ENCODE measurements around the gene ZCCHC3.

The ZCCHC3 gene

DNA sequence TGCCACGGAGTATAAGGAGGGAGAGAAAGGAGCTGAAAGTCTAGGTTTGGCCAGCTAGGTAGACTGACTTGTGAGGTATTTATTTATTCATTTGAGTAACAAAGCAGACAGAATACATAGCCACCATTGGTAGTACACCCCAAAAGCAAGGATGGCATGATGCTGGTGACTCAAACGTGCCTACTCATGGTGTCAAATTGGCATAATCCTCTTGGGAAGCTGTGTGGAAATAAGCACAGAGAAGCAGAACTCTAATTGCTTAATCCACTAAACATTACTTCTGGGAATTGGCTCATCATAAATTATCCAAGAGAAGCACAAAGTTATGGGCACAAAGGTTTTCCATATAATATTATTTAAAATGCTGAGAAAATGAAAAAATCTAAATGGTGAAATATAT is 37.4 kb upstream of the ZCCHC3 start:
- H3K4me3 ChIP-seq (ENCODE audit: low read length) = no peak overlapping the region
- TF ChIP-seq, protein P1, sequence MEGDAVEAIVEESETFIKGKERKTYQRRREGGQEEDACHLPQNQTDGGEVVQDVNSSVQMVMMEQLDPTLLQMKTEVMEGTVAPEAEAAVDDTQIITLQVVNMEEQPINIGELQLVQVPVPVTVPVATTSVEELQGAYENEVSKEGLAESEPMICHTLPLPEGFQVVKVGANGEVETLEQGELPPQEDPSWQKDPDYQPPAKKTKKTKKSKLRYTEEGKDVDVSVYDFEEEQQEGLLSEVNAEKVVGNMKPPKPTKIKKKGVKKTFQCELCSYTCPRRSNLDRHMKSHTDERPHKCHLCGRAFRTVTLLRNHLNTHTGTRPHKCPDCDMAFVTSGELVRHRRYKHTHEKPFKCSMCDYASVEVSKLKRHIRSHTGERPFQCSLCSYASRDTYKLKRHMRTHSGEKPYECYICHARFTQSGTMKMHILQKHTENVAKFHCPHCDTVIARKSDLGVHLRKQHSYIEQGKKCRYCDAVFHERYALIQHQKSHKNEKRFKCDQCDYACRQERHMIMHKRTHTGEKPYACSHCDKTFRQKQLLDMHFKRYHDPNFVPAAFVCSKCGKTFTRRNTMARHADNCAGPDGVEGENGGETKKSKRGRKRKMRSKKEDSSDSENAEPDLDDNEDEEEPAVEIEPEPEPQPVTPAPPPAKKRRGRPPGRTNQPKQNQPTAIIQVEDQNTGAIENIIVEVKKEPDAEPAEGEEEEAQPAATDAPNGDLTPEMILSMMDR (conservative IDR thresholded peaks at IDR 0.05; ENCODE audit: low read length) = no peak
- no peak for DNase-seq (ENCODE audit: low read depth)

DNA sequence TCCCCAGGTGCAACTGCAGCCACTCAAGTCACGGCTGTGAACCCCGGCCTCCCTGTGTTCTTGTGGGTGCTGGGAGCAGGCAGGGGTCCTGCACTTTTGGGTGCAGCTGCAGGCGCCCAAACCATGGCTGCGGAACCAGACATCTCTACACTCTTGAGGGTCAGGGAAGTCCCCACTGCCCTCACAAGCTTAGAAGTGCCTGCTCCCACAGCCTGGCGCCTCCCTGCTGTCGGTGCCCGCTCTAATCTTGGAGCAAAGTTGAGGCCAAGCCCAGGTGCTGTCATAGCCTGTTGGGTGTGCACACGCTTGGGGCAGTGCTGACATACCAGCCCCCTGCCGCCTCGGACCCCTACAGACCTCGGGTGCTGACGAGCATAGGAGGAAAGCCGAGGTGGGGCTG is 33.7 kb upstream of the ZCCHC3 start:
- DNase-seq (ENCODE audit: low read depth) = no peak
- TF ChIP-seq, protein P1 (conservative IDR thresholded peaks at IDR 0.05; ENCODE audit: low read length) = no peak

DNA sequence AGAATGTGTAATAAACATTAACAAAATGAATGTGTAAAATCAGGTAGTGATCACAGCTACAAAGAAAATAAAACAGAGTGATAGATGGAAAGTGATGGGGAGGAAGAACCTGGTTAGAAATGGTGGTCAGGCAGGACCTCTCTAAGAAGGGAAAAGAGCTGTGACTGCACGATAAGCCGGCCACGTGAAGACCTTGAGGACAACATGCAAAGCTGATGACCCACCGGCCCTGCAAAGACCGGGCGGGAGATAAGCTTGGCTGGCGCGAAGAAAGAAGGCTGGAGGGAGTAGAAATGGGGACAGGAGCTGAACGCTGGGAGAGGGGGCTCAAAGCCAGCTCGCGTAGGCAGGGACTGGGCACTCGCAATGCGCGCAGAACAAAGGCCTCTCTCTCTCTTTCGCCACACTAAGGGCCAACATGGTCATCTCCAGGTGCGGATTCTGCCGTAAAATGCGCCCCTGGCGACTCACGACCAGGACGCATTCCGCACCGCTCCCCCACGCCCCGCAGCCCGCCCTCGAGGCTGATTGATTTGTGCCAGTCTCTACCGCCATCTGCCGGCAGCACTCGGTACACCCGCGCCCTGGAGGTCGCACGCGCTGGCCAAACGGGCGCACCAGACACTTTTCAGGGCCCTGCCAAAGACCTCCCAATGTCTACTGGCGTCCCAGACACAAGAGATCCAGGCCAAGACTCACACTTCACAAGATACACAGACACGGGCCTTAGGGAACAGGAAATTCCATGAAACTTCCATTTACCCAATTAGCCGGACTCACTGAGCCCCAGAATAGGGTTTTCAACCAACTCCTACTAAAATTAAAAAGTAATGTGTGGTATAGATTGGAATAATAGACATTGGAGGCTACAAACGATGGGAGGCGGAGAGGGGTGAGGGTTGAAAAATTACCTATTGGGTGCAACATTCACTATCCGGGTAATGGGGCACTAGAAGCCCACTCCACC is 30.5 kb upstream of the ZCCHC3 start:
- peak; percentile 55 for DNase-seq (ENCODE audit: low read depth)
- TF ChIP-seq, protein P1 (conservative IDR thresholded peaks at IDR 0.05; ENCODE audit: low read length) = peak; percentile 85
- H3K4me3 ChIP-seq (ENCODE audit: low read length) = peak overlapping the region; percentile 69

More for the DNA sequence above, 33.7 kb upstream of the ZCCHC3 start:
- H3K4me3 ChIP-seq (ENCODE audit: low read length) = no peak overlapping the region

DNA sequence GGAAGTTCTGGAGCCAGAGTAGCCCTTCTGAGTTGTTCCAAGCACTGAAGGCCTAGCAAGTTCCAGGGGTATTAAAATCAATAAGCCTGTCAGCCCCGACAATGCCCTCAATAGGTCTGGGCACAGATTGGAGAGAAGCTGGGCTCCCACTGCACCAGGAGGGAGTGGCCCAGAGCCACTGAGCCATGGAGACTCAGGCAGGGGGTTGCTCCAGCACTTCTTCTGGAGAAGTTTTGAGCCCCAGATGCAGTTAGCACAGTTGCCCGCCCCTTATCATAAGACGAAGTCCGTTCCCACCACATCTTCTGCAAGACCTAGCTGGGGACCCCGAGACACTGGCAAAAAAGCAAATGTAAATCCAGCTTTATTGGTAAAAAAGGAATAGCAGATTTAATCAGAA is 26.9 kb upstream of the ZCCHC3 start:
- TF ChIP-seq, protein P1 (conservative IDR thresholded peaks at IDR 0.05; ENCODE audit: low read length) = no peak
- no peak for DNase-seq (ENCODE audit: low read depth)
- no peak overlapping the region for H3K4me3 ChIP-seq (ENCODE audit: low read length)

DNA sequence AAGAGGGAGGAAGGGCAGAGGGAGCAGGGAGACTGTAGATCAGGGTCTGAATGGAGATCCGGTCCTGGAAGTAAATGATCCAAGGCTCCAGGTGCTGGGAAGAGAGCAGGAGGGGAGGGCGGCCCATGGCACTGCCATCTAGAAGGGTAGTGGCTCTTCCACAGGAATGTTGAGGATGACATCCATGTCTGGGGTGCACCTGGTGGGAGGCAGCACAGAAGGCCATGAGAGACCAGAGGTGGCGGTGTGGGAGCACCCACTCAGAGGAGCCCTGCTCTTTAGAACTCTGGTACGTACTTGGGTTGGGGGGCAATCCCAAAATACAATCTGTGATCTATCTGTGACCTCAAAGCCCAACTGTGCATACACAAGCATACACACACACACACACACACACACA is 26.3 kb upstream of the ZCCHC3 start:
- no peak for DNase-seq (ENCODE audit: low read depth)
- no peak overlapping the region for H3K4me3 ChIP-seq (ENCODE audit: low read length)
- TF ChIP-seq, protein P1 (conservative IDR thresholded peaks at IDR 0.05; ENCODE audit: low read length) = no peak

DNA sequence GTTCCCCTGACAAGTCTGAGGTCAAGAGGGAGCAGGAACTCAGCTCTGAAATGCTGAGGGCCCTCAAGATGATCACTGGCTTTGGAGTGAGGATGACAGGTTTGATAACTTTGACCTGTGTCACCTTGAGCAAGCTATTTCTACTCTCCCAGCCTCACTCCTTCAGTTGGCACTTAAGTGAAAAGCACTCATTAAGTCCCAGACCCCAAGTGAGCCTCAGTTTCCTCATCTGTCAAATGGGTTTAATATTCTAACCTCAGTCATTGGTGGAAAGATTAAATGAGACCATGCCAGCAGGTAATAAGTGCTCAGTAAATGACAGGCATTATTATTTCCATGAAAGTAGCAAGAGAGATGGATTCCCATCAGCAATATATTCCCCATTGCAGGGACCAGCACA is 25.8 kb upstream of the ZCCHC3 start:
- no peak for DNase-seq (ENCODE audit: low read depth)
- TF ChIP-seq, protein P1 (conservative IDR thresholded peaks at IDR 0.05; ENCODE audit: low read length) = no peak

DNA sequence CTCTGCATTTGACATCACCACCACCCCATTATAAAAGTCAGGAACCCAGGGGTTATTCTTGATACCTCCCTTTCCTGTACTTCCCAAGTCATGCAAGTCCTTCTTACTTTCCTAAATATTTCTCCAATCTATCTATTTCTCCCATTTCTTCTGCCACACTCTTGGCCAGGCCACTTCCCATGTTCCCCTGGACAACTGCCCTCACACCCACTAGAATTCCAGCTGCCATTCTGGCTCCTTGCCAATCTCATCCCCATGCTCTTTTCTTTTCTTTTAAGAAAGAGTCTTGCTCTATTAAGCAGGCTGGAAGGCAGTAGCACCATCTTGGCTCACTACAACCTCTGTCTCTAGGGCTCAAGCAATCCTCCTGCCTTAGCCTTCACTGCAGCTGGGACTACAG is 24.7 kb upstream of the ZCCHC3 start:
- TF ChIP-seq, protein P1 (conservative IDR thresholded peaks at IDR 0.05; ENCODE audit: low read length) = no peak

More for the DNA sequence above, 25.8 kb upstream of the ZCCHC3 start:
- no peak overlapping the region for H3K4me3 ChIP-seq (ENCODE audit: low read length)

More for the DNA sequence above, 24.7 kb upstream of the ZCCHC3 start:
- H3K4me3 ChIP-seq (ENCODE audit: low read length) = no peak overlapping the region
- no peak for DNase-seq (ENCODE audit: low read depth)

Measured in AG10803 (cell line).